ENCODE data around the gene SULT2B1. TPM values are rescaled to one million over a fixed set of nuclear protein-coding genes. Genes with fewer than 3 reads are reported as not detected.

SULT2B1 gene
- total RNA-seq, 1 experiment from 2014 or later = not detected

DNA sequence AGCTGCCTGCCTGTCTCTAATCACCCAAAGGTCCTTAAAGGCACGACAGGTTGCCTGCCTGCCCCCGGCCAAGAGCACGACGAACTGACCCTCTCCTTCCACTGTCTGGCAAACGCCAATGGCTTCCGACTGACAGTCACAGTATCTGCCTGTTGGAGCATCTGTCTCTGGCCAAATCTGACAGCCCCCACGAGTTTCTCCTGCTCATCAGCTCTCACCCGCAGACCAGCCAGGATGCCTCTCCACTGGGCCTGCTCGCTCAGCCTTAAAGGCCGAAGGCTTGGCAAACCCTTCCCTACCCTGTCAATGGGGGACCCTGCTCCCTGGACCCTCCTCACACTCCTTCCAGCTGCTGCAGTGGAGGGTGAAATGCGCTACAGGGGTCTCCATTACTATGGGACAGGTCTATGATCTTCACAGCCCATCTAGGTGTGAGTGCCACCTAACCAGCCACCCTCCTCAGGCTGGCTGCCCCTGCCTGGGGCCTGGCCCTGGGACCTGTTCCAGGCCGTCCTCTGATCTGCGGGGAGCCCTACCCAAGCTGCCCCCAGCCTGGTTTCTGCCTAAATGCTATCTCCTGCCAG, 62.0 kb downstream of the SULT2B1 start:
- Mint-ChIP-seq H3K9me3 (ENCODE audit: unreplicated experiment) (no peaks in the 10 kb centered on the region), H3K36me3 (ENCODE audit: insufficient read depth, unreplicated experiment) (peaks cover 57% of the 10 kb centered on the region), H3K4me3 (ENCODE audit: unreplicated experiment) (peak overlapping the region; percentile 87), H3K4me1 (ENCODE audit: insufficient read depth, unreplicated experiment) (peaks cover 35% of the 10 kb centered on the region), H3K27ac (ENCODE audit: low read depth, unreplicated experiment) (no peak overlapping the region), H3K27me3 (ENCODE audit: insufficient read depth, unreplicated experiment) (no peaks in the 10 kb centered on the region)
- TF ChIP-seq, protein P1, sequence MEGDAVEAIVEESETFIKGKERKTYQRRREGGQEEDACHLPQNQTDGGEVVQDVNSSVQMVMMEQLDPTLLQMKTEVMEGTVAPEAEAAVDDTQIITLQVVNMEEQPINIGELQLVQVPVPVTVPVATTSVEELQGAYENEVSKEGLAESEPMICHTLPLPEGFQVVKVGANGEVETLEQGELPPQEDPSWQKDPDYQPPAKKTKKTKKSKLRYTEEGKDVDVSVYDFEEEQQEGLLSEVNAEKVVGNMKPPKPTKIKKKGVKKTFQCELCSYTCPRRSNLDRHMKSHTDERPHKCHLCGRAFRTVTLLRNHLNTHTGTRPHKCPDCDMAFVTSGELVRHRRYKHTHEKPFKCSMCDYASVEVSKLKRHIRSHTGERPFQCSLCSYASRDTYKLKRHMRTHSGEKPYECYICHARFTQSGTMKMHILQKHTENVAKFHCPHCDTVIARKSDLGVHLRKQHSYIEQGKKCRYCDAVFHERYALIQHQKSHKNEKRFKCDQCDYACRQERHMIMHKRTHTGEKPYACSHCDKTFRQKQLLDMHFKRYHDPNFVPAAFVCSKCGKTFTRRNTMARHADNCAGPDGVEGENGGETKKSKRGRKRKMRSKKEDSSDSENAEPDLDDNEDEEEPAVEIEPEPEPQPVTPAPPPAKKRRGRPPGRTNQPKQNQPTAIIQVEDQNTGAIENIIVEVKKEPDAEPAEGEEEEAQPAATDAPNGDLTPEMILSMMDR (IDR thresholded peaks at IDR 0.05; ENCODE audit: unreplicated experiment) = no peak
- BruUV-seq (replicated peaks) = no TSS peak
- POLR2A ChIA-PET = interaction anchor here (0.7 to 7.2 kb wide), 7 partner anchors 12 to 183 kb away, joined by 3 to 108 read pairs (median 3); no protein-coding TSS in a partner anchor
- intact Hi-C loops (cut with micrococcal nuclease) = no loop called here
- no peak for DNase-seq (ENCODE audit: unreplicated experiment)
- CTCF ChIA-PET = no interaction called here

DNA sequence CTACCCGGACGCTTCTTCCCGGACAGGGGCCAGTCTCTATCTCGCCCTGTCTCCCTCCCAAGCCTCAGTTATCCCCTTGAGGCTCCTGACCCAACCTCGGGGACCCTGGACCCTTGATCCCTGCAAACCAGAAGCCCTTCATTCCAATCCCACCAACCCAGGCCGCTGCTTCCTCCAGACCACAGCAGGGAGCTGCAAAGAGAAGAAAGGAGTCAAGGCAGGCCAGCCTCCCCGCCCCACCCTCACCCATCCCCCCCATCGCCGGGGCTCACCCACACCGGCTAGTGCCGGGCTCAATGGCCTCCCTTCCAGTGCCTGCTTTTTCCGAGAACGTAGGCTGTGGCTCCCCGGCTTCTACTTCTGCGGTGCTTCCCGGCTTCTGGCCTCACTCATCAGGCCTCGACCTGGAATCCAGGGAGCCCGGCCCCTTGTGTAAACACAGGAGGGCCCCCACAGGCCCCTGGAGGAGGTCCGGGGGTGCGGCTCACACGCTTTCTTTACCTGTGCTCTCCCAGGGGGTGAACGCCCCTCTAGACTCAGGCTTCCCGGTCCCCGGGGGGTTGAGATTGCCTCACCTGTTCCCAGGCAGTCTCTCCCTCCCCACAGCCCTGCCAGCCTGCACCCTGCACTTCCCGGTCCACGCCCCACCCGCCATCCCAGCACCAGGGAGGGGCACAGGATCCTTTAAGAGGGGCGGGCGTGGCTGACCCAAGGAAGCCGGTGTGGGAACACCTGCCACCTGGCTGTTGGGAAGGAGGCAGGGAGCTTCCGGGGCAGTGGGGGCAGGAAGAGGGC, 62.7 kb downstream of the SULT2B1 start, which contains the start of gene FAM83E:
Gene FAM83E, minus strand, starts transcription at position 641 of the 795 bp plus-strand sequence. CDS start 1,704 bp downstream, outside the sequence.
- H3K36me3 Mint-ChIP-seq (ENCODE audit: insufficient read depth, unreplicated experiment) = peaks cover 64% of the 10 kb centered on the region
- H3K4me1 Mint-ChIP-seq (ENCODE audit: insufficient read depth, unreplicated experiment) = peaks cover 37% of the 10 kb centered on the region
- H3K9me3 Mint-ChIP-seq (ENCODE audit: unreplicated experiment) = no peaks in the 10 kb centered on the region
- TF ChIP-seq, protein P1 (IDR thresholded peaks at IDR 0.05; ENCODE audit: unreplicated experiment) = no peak
- intact Hi-C loops (cut with micrococcal nuclease) = no loop called here
- peak; percentile 90 for DNase-seq (ENCODE audit: unreplicated experiment)
- H3K4me3 Mint-ChIP-seq (ENCODE audit: unreplicated experiment) = peak within 1 kb of the TSS; percentile 87
- H3K27ac Mint-ChIP-seq (ENCODE audit: low read depth, unreplicated experiment) = peak within 1 kb of the TSS; percentile 51
- ChIA-PET CTCF (no interaction called here), POLR2A (interaction anchor here (0.7 to 7.2 kb wide), 8 partner anchors 13 to 184 kb away, joined by 3 to 108 read pairs (median 3); no protein-coding TSS in a partner anchor)
- H3K27me3 Mint-ChIP-seq (ENCODE audit: insufficient read depth, unreplicated experiment) = no peaks in the 10 kb centered on the region
- no TSS peak for BruUV-seq (replicated peaks)

DNA sequence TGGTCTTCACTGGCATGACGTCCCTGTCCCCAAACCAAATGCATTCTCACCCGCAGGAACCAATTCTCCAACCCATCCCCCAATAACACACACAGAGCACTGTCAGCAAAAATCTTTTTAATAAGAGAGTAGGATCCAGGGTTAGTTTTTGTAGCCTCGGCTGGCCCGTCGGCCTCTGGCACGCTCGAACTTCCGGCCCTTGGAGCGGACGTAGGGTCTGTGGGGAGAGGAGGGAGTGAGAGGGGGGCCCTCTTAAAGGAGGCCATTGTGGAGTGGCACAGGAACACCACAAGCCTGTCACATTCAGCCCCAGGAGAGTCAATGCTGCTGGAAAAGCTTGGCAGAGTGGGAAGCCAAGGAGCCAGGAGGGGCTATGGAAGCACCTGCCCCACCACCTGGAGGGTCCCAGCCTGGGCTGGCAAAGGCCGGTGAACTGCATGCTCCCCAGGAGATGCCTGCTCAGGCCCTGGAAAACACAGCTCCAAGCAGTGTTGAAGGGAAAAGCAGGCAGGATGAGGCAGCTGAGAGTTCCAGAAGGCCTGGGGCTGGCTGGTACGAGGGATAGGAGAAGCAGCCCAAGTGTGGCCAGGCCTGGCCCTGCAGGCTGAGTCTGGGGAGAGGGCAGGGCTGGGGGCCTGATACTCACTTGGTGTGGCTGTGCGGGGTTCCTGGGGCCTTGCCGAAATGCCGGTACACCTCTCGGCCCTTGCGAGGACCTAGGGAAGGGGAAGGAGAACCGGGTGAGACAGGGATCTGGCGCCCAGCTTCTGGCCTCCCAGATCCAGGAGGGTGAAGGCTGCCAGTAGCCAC, 63.5 kb downstream of the SULT2B1 start:
- peak overlapping the region; percentile 87 for H3K4me3 Mint-ChIP-seq (ENCODE audit: unreplicated experiment)
- peak overlapping the region; percentile 51 for H3K27ac Mint-ChIP-seq (ENCODE audit: low read depth, unreplicated experiment)
- H3K27me3 Mint-ChIP-seq (ENCODE audit: insufficient read depth, unreplicated experiment) = no peaks in the 10 kb centered on the region
- H3K9me3 Mint-ChIP-seq (ENCODE audit: unreplicated experiment) = no peaks in the 10 kb centered on the region
- DNase-seq (ENCODE audit: unreplicated experiment) = no peak
- peaks cover 44% of the 10 kb centered on the region for H3K4me1 Mint-ChIP-seq (ENCODE audit: insufficient read depth, unreplicated experiment)
- H3K36me3 Mint-ChIP-seq (ENCODE audit: insufficient read depth, unreplicated experiment) = peaks cover 64% of the 10 kb centered on the region
- ChIA-PET POLR2A (interaction anchor here (0.9 to 7.2 kb wide), 5 partner anchors 12 to 126 kb away, joined by 3 to 108 read pairs (median 5); no protein-coding TSS in a partner anchor), CTCF (interaction anchor here (0.6 to 1.2 kb wide), 3 partner anchors 19 to 127 kb away, joined by 3 read pairs; no protein-coding TSS in a partner anchor)
- TF ChIP-seq, protein P1 (IDR thresholded peaks at IDR 0.05; ENCODE audit: unreplicated experiment) = no peak
- intact Hi-C loops (cut with micrococcal nuclease) = no loop called here
- BruUV-seq (replicated peaks) = no TSS peak

All from MCF 10A (cell line).